ENCODE data around the gene ROBO1.

GRCh38 chr3:79016587-79017376, 751.0 kb downstream of the ROBO1 start:
- TF ChIP-seq EZH2 (IDR thresholded peaks at IDR 0.05; ENCODE audit: low read length, unreplicated experiment) = no peak
- TF ChIP-seq, protein P1, sequence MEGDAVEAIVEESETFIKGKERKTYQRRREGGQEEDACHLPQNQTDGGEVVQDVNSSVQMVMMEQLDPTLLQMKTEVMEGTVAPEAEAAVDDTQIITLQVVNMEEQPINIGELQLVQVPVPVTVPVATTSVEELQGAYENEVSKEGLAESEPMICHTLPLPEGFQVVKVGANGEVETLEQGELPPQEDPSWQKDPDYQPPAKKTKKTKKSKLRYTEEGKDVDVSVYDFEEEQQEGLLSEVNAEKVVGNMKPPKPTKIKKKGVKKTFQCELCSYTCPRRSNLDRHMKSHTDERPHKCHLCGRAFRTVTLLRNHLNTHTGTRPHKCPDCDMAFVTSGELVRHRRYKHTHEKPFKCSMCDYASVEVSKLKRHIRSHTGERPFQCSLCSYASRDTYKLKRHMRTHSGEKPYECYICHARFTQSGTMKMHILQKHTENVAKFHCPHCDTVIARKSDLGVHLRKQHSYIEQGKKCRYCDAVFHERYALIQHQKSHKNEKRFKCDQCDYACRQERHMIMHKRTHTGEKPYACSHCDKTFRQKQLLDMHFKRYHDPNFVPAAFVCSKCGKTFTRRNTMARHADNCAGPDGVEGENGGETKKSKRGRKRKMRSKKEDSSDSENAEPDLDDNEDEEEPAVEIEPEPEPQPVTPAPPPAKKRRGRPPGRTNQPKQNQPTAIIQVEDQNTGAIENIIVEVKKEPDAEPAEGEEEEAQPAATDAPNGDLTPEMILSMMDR (conservative IDR thresholded peaks at IDR 0.05; ENCODE audit: low read depth, low read length) = no peak
- TF ChIP-seq EZH2phosphoT487 (IDR thresholded peaks at IDR 0.05; ENCODE audit: borderline replicate concordance, low read length) = no peak

Data from PC-3 (cell line).